GM19397 (cell line): ENCODE measurements around the gene CHCHD2.
"Not testable (repeated sequence)": the region's sequence is repeated elsewhere in the genome, so short reads cannot be mapped to it uniquely, and the experiment has no call there.

ENCODE experiments used
- ATAC-seq: cut with Tn5 transposase; IDR thresholded peaks from one replicate; pipeline ENCODE4 v1.9.1; 2021; ENCODE audit warnings: mild to moderate bottlenecking, moderate library complexity; ENCODE audit not compliant: unreplicated experiment

CHCHD2 gene

GRCh38 chr7:56083150-56083785, 23.0 kb downstream of the CHCHD2 start:
- ATAC-seq = no peak

- no peak for ATAC-seq
Observed at GRCh38 chr7:56081626-56082340, 24.5 kb downstream of the CHCHD2 start.

DNA sequence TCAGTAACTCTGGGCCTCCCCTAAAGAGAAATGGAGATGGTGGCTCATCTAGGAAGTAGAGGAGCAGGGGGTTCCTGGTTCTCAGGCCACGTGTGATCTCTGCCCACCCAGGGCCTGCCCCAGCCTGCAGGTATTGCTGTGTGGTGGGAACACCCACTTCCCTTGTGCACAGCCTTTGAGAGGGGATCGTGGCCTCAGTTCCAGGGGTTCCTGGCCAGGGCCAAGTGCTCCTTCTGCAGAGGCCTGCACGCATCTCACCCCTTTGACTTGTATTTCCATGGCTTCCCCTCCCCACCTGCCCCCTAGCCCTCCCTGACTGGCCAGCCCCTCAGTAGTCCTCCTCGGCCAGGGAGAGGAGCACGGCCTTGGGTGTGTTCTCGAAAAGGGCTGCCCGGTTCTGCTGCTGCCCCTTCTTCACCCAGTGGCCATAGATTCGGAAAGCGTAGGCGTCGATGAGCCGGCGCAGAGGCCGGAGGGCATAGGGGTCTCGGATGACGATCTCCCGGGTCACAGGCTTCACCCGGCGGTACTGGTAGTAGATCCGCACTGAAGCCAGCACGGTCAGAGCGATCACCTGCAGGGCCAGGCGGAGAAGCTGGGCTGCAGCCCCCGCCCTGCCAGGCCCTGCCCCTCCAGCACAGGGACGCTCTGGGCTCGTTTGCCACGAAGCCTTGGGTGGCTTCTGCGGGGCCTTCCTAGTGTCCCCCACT, 25.4 kb downstream of the CHCHD2 start:
- not testable (repeated sequence) for ATAC-seq

DNA sequence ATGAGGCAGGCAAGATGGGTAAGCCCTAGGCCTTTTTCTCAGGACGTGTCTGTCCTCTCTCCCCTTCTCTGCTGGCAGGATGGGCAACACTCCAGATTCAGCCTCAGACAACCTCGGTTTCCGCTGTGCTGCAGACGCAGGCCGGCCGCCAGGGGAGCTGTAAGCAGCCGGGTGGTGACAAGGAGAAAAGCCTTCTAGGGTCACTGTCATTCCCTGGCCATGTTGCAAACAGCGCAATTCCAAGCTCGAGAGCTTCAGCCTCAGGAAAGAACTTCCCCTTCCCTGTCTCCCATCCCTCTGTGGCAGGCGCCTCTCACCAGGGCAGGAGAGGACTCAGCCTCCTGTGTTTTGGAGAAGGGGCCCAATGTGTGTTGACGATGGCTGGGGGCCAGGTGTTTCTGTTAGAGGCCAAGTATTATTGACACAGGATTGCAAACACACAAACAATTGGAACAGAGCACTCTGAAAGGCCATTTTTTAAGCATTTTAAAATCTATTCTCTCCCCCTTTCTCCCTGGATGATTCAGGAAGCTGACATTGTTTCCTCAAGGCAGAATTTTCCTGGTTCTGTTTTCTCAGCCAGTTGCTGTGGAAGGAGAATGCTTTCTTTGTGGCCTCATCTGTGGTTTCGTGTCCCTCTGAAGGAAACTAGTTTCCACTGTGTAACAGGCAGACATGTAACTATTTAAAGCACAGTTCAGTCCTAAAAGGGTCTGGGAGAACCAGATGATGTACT, 26.7 kb downstream of the CHCHD2 start:
- ATAC-seq = no peak

- no peak for ATAC-seq
Observed at GRCh38 chr7:56078196-56078595, 28.1 kb downstream of the CHCHD2 start.

DNA sequence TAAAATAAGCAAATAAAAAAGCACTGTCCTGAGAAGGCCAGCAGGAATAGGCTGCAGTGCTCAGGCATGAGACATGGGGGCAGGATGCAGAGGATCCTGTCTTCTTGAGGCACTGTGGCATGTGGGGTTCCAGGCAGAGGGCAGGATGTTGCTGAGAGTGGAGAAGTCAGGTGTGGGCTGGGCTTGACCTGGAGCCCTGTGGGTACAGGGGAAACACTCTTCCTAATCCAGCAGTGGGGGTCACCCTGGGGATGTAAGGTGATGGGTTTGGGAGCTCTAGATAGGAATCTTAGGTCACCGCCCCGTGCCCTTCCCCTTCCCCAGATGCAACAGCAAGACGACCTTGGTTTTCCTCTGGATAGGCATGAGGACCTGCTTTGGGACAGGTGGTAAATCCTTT, 28.6 kb downstream of the CHCHD2 start:
- ATAC-seq = no peak

DNA sequence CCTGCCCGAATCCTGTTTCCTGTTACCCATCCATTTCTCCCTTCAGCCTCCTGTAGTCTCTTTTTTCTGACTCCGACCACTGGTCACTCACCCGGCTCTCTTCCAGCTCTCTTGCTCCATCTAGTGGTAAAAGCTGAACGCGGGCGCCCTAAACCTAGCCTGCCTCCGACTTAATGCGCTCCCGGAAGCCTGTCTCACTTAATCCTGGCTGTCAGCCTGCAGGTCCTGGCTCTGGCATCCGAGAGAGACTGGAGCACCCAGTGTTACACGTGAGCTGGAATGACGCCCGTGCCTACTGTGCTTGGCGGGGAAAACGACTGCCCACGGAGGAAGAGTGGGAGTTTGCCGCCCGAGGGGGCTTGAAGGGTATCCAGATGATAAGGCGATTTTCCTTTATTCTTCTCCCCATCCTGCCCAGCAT, 31.9 kb downstream of the CHCHD2 start:
- ATAC-seq = peak; percentile 92

GRCh38 chr7:56066376-56066775, 39.9 kb downstream of the CHCHD2 start:
- not testable (repeated sequence) for ATAC-seq

GRCh38 chr7:56063882-56064625, 42.2 kb downstream of the CHCHD2 start, which contains the start of gene SUMF2:
Gene SUMF2, plus strand, starts transcription at chr7:56064286. Its CDS starts 26 bp downstream, at chr7:56064312.
- ATAC-seq = peak; percentile 91

- ATAC-seq = no peak
Observed at GRCh38 chr7:56063500-56063881, 42.8 kb downstream of the CHCHD2 start.

- no peak for ATAC-seq
Observed at GRCh38 chr7:56062382-56062781, 43.9 kb downstream of the CHCHD2 start.

DNA sequence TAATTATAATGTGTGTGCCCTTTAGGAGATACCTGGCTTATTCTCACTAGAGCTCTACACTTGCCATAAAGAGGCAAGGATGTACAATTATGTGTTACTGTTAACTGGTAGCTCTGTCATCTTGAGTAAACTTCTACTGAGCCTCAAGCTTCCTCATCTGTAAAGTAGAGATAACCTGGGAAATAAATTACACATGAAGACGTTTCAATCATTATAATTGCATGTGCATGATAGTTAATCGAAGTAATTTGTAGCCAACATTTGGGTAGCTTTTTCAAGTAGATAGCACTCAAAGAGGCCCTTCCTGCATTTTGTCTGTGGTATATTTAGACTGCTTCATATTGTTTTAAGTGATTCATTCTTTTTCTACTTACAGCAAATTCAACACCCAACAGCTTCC, 52.3 kb downstream of the CHCHD2 start:
- ATAC-seq = no peak

DNA sequence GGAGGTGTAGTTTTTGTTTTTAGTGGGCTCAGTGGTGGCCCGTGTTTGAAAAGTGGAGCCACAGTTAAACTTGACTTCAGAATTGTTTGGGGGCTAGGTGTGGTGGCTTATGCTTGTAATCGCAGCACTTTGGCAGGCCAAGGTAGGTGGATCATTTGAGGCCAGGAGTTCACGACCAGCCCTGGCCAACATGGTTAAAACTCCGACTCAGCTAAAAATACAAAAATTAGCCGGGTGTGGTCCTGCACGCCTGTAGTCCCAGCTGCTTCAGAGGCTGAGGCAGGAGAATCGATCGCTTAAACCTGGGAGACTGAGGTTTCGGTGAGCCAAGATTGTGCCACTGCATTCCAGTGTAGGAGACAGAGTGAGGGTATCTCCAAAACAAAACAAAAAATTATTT, 52.9 kb downstream of the CHCHD2 start:
- ATAC-seq = no peak
